22Rv1 (cell line): ENCODE data around the gene ATP1A4.

Source experiments
- CTCF ChIP-seq: fragments of 450-650 bp; IDR thresholded peaks from 2 replicates; pipeline ENCODE4 v1.5.1; 2017; ENCODE audit warnings: mild to moderate bottlenecking
- ZFX ChIP-seq: fragments of 450-650 bp; IDR thresholded peaks from 2 replicates; pipeline ENCODE4 v1.6.1; 2017; ENCODE audit warnings: antibody characterized with exemption, borderline replicate concordance

DNA sequence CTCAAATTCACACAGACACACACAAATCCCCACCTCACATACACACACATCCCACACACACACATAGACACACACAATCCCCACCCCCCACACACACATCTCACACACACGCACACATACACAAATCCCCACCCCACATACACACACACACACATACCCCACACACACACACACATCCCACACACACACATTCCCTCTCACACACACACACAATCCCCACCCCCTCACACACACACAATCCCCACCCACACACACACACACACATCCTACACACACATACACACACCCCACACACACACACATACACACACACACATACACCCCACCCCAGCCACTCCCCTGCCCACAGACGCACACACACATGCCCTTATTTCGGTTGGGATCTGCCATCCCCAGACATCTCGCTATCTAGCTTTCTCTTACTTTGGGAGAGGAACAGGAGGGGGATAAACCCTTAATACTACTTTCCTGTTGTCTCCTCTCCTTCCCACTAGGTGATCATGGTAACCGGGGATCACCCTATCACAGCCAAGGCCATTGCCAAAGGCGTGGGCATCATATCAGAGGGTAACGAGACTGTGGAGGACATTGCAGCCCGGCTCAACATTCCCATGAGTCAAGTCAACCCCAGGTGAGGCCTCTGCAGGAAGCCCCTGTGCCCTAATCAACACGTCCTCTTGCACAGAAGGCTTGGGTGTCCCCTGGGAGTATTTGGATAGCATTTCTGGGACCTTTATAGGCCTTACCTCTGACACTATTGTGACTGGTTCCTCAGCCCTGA is 17.2 kb upstream of the ATP1A4 start:
- no peak for TF ChIP-seq CTCF
- TF ChIP-seq ZFX: no peak
